Mesothelial cell of epicardium (in vitro differentiated cells): Measurements from ENCODE around the gene SLC7A14. TPM values are rescaled to one million over a fixed set of nuclear protein-coding genes. Genes with fewer than 3 reads are reported as not detected.
A peak's percentile ranks its signal among the peaks of the same experiment; 100 is the strongest.

Experiments
- DNase-seq, 2 experiments: peaks; one replicate each; pipeline ENCODE4 v3.0.0; 2021; ENCODE audit warnings: low spot score in 2 of 2; ENCODE audit not compliant: unreplicated experiment in 2 of 2
- H3K27ac Mint-ChIP-seq: 2 replicates; pipeline ENCODE4 v1.8.0; 2021; ENCODE audit warnings: mixed read lengths
- H3K27me3 Mint-ChIP-seq: 2 replicates; pipeline ENCODE4 v1.8.0; 2021; ENCODE audit warnings: low read depth, mixed read lengths
- H3K36me3 Mint-ChIP-seq: 2 replicates; pipeline ENCODE4 v1.8.0; 2021; ENCODE audit warnings: mixed read lengths
- H3K4me1 Mint-ChIP-seq: 2 replicates; pipeline ENCODE4 v1.8.0; 2021; ENCODE audit warnings: mixed read lengths
- H3K4me3 Mint-ChIP-seq: 2 replicates; pipeline ENCODE4 v1.8.0; 2021; ENCODE audit warnings: mild to moderate bottlenecking, moderate library complexity, mixed read lengths
- H3K9me3 Mint-ChIP-seq: 2 replicates; pipeline ENCODE4 v1.8.0; 2021; ENCODE audit warnings: mixed read lengths
- total RNA-seq: library from RNA; stranded (reverse); gene quantifications from 3 replicates; pipeline ENCODE4 v1.2.1, GENCODE V29; 2021
- TF ChIP-seq, protein P1 (sequence below): fragments of 200-600 bp; sonication (generic); IDR thresholded peaks from one replicate; pipeline ENCODE4 v1.5.0; 2021; ENCODE audit warnings: antibody characterized with exemption; ENCODE audit not compliant: unreplicated experiment

Gene SLC7A14
- total RNA-seq, 1 donor from 2014 or later, result 6.6 TPM

DNA sequence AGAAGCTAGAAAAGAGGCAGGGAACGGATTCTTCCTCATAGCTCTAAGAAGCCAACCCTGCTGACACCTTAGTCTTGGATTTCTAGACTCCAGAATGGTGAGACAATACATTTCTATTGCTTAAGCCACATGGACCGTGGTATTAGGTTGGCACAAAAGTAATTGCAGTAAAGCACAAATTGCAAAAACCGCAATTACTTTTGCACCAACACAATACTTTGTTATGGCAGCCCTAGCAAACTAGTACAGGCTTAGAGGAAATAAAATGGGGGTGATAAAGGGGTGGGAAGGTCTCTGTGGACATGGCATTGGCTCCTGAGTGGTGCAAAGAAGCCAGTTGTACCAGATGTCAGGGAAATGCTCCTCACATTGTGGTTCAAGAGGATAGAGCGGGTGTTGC is 56.0 kb downstream of the SLC7A14 start:
- H3K9me3 Mint-ChIP-seq, result no peaks in the 10 kb centered on the region
- H3K4me1 Mint-ChIP-seq, result peaks cover 19% of the 10 kb centered on the region
- H3K36me3 Mint-ChIP-seq, result no peaks in the 10 kb centered on the region
- H3K27ac Mint-ChIP-seq, result no peak overlapping the region
- no peaks in the 10 kb centered on the region for H3K27me3 Mint-ChIP-seq
- TF ChIP-seq, protein P1, sequence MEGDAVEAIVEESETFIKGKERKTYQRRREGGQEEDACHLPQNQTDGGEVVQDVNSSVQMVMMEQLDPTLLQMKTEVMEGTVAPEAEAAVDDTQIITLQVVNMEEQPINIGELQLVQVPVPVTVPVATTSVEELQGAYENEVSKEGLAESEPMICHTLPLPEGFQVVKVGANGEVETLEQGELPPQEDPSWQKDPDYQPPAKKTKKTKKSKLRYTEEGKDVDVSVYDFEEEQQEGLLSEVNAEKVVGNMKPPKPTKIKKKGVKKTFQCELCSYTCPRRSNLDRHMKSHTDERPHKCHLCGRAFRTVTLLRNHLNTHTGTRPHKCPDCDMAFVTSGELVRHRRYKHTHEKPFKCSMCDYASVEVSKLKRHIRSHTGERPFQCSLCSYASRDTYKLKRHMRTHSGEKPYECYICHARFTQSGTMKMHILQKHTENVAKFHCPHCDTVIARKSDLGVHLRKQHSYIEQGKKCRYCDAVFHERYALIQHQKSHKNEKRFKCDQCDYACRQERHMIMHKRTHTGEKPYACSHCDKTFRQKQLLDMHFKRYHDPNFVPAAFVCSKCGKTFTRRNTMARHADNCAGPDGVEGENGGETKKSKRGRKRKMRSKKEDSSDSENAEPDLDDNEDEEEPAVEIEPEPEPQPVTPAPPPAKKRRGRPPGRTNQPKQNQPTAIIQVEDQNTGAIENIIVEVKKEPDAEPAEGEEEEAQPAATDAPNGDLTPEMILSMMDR, result no peak
- no peak for DNase-seq
- H3K4me3 Mint-ChIP-seq, result no peak overlapping the region

DNA sequence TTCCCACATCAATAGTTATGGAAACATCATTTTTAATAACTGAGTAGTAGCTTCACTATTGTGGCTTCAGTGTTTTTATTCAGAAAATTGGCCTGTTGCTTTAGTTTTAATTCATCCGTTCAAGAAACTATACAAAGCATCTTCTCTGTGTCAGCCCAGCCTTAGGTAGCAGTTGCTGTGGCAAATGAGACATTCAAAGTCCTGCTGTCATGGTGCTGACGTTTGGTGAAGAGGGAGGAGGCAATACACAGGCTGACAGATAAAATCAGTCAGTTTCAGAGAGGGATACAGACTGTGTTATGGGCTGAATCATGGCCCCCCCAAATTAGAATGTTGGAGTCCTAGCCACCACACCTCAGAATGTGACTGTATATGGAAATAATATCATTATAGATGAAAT is 56.5 kb downstream of the SLC7A14 start:
- no peak overlapping the region for H3K27ac Mint-ChIP-seq
- no peaks in the 10 kb centered on the region for H3K9me3 Mint-ChIP-seq
- H3K36me3 Mint-ChIP-seq, result no peaks in the 10 kb centered on the region
- H3K4me1 Mint-ChIP-seq, result peaks cover 19% of the 10 kb centered on the region
- TF ChIP-seq, protein P1, result no peak
- no peak for DNase-seq
- no peaks in the 10 kb centered on the region for H3K27me3 Mint-ChIP-seq
- no peak overlapping the region for H3K4me3 Mint-ChIP-seq

DNA sequence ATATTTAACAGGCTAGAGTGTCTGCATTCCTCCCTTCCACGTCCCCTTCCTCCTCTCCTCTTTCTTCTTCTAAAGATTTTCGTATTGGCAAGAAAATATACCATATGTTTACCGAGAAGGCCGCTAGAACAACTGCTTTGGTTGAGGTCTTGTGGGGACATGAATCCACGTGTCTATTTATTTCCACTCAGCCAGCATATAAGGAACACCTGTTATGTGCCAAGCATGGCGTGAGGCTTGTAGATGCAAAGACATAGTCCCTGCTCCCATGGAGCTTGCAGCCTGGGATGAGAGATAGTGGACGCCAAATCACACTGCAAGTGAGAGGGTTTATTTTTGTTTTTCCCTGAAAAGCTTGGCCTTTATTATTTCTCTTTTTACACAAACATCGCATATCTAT is 57.1 kb downstream of the SLC7A14 start:
- H3K9me3 Mint-ChIP-seq, result no peaks in the 10 kb centered on the region
- DNase-seq, result no peak
- TF ChIP-seq, protein P1, result no peak
- H3K4me1 Mint-ChIP-seq, result peaks cover 21% of the 10 kb centered on the region
- H3K27ac Mint-ChIP-seq, result no peak overlapping the region
- no peaks in the 10 kb centered on the region for H3K36me3 Mint-ChIP-seq
- H3K4me3 Mint-ChIP-seq, result no peak overlapping the region
- H3K27me3 Mint-ChIP-seq, result no peaks in the 10 kb centered on the region

DNA sequence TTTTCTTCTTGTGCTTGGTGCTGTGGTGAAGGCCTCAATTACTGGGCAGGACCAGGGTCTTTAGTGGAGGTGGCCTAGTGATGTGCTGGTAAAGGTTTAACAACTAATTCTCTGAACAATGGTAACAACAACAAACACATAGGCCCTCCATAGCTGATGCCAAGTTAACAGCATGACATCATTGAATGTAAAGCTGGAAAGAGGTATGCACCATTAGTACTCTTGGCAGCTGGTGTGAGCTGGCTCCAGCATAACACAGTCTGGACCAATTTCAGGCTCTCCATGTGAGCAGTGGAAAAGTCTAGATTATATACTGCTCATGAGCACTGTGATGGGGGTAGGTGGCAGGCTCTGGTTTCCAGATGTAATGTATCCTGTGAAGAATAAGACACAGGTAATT is 61.8 kb downstream of the SLC7A14 start:
- Mint-ChIP-seq H3K27me3 (no peaks in the 10 kb centered on the region), H3K4me3 (no peak overlapping the region), H3K36me3 (no peaks in the 10 kb centered on the region), H3K27ac (peak overlapping the region; percentile 11), H3K9me3 (no peaks in the 10 kb centered on the region), H3K4me1 (peaks cover 21% of the 10 kb centered on the region)
- DNase-seq, result no peak
- TF ChIP-seq, protein P1, result no peak

DNA sequence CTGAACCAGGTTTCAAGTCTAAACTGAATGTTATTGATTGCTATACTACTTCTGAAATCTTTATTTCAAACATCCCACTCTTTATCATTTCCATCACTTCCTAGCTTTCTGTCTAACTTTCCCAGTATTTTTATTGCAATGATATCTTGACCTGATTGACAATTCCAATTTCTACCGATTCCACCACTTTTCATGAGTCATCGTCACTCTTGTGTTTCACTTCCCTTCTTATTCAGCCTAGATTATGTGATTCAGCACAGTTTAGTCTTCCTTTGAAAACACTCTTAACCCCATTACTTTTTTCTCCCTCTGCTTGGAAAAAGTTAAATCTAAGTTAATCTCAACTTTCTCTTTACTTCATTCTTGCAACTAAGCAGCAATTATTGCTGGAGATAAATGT is 62.6 kb downstream of the SLC7A14 start:
- peaks cover 21% of the 10 kb centered on the region for H3K4me1 Mint-ChIP-seq
- H3K4me3 Mint-ChIP-seq, result no peak overlapping the region
- no peak for DNase-seq
- H3K9me3 Mint-ChIP-seq, result peaks cover 3% of the 10 kb centered on the region
- H3K27me3 Mint-ChIP-seq, result no peaks in the 10 kb centered on the region
- TF ChIP-seq, protein P1, result no peak
- H3K27ac Mint-ChIP-seq, result peak overlapping the region; percentile 11
- no peaks in the 10 kb centered on the region for H3K36me3 Mint-ChIP-seq

DNA sequence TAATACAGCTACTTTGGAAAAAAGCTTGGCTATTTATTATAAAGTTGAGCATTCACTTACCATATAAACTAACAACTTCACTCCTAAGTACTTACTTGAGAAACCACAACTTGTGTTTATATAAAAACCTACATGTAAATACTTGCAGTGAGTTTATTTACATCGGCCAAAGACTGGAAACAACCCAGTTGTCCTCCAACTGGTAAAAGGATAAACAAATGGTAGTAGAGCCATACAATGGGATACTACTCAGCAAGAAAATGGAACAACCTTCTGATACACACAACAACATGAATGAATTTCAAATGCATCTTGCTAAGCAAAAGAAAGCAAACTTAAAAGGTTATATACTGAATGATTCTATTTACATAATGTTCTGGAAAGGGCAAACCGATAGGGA is 63.7 kb downstream of the SLC7A14 start:
- DNase-seq, result no peak
- H3K27me3 Mint-ChIP-seq, result no peaks in the 10 kb centered on the region
- TF ChIP-seq, protein P1, result no peak
- peaks cover 3% of the 10 kb centered on the region for H3K9me3 Mint-ChIP-seq
- H3K4me1 Mint-ChIP-seq, result peaks cover 21% of the 10 kb centered on the region
- H3K36me3 Mint-ChIP-seq, result no peaks in the 10 kb centered on the region
- no peak overlapping the region for H3K27ac Mint-ChIP-seq
- no peak overlapping the region for H3K4me3 Mint-ChIP-seq
